Lung (tissue), 12 donors: ENCODE results near the gene PRG3. TPM values are rescaled to one million over a fixed set of nuclear protein-coding genes. Genes with fewer than 3 reads are reported as not detected.

Experiments used
- ATAC-seq: fragments of 200-7000 bp; cut with Tn5 transposase; one replicate; pipeline ENCODE4 v1.9.1; 2020; ENCODE audit warnings: moderate number of reproducible peaks; ENCODE audit not compliant: insufficient read depth, low FRiP score
- DNase-seq, 3 donors: peaks; one replicate each; pipeline ENCODE4 v3.0.0-alpha.2; 2013 to 2017
- H3K27ac ChIP-seq, 2 donors: one replicate each; pipeline ENCODE4 v1.5.1; 2013; ENCODE audit warnings: mild to moderate bottlenecking in 2 of 2, moderate library complexity in 2 of 2, control low read depth in 1 of 2, inconsistent platforms in 1 of 2, low read depth in 1 of 2, low read length in 1 of 2
- H3K27me3 ChIP-seq, 3 donors: one replicate each; pipeline ENCODE4 v1.5.1; 2013; ENCODE audit warnings: low read length in 2 of 3; ENCODE audit not compliant: control insufficient read depth in 3 of 3, insufficient read depth in 3 of 3
- H3K36me3 ChIP-seq, 4 donors: one replicate each; pipeline ENCODE4 v1.5.1; 2013; ENCODE audit warnings: low read length in 4 of 4, mild to moderate bottlenecking in 1 of 4, moderate library complexity in 1 of 4; ENCODE audit not compliant: control insufficient read depth in 4 of 4, insufficient read depth in 4 of 4
- H3K4me1 ChIP-seq, 5 donors: one replicate each; pipeline ENCODE4 v1.5.1; 2013; ENCODE audit warnings: low read length in 5 of 5, mild to moderate bottlenecking in 2 of 5, moderate library complexity in 1 of 5; ENCODE audit not compliant: control insufficient read depth in 5 of 5, insufficient read depth in 5 of 5
- H3K4me3 ChIP-seq: one replicate; pipeline ENCODE4 v1.5.1; 2013; ENCODE audit warnings: mild to moderate bottlenecking, control low read depth, moderate library complexity
- H3K9ac ChIP-seq, 2 donors: one replicate each; pipeline ENCODE4 v1.5.1; 2013; ENCODE audit warnings: low read length in 2 of 2, control low read depth in 1 of 2; ENCODE audit not compliant: insufficient read depth in 1 of 2
- H3K9me3 ChIP-seq, 4 donors: one replicate each; pipeline ENCODE4 v1.5.1; 2013; ENCODE audit warnings: low read length in 3 of 4, mild to moderate bottlenecking in 1 of 4, moderate library complexity in 1 of 4; ENCODE audit not compliant: control insufficient read depth in 4 of 4, insufficient read depth in 3 of 4
- CTCF ChIP-seq: IDR thresholded peaks from 2 replicates; pipeline ENCODE4 v1.5.1; 2012; ENCODE audit warnings: mild to moderate bottlenecking; ENCODE audit errors: control extremely low read depth, extremely low read depth
- WGBS, 2 donors: extraction: QIAGEN DNeasy Blood & Tissue Kit; methylation state at CpG; one replicate each; pipeline ENCODE4 v1.1.7; 2013; 5-methylcytosine and 5-hydroxymethylcytosine counted together
- polyA plus RNA-seq, 2 donors: library from polyadenylated mRNA; stranded (reverse); fragments of 200-250 nt; gene quantifications; one replicate each; pipeline ENCODE4 v1.2.1, GENCODE V29; 2013
- total RNA-seq, 2 donors: library from RNA; depleted of rRNA in 1 of 2; stranded (reverse); fragments of >200 nt in 1 of 2; gene quantifications; one replicate each; pipeline ENCODE4 v1.2.1, GENCODE V29; 2014 to 2021
- donor health status: control.
- donor health status: control.
- donor health status: Bipolar disorder and iron deficiency.
- donor health status: healthy.
- donor health status: DM: yes; HTN: yes; CAD: no.

PRG3 gene
- total and polyA plus RNA-seq, 4 donors = 0.63 to 1.4 TPM; not detected in 2

GRCh38 chr11:57345555-57346211, 35.3 kb downstream of the PRG3 start:
- no peaks in the 10 kb centered on the region for H3K9me3 ChIP-seq
- DNase-seq = peak; percentile 57 to 66 (median 59)
- ATAC-seq = peak; percentile 75
- no peak overlapping the region for H3K9ac ChIP-seq
- H3K27ac ChIP-seq = no peak overlapping the region
- H3K36me3 ChIP-seq = no peaks in the 10 kb centered on the region
- H3K4me3 ChIP-seq = no peak overlapping the region
- TF ChIP-seq CTCF = peak; percentile 58
- H3K4me1 ChIP-seq = no peaks in the 10 kb centered on the region
- WGBS, 2 donors = 22 to 24% methylated on average over 11 of the region's 11 CpGs
- no peaks in the 10 kb centered on the region for H3K27me3 ChIP-seq

DNA sequence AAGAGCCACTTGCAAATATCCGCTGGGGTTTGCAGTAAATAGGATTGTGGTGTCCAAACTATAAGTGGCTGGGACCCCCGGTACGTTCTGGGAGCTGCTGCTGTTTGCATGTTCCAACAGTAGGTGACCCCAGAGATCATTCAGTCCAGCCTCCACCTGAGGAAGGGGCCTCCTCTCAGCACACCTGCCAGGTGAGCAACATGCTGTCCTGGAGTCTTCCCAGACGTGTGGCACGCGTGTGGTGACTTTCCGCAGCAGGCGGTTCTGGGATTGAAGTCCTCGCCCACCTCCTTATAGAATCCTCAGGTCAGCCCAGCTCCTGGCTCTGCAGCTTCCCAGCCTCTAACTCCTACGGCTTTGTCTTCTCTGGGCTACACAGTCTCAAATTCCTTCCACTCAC, 36.1 kb downstream of the PRG3 start:
- no peaks in the 10 kb centered on the region for H3K4me1 ChIP-seq
- no peak for TF ChIP-seq CTCF
- 94 to 97% methylated on average over 10 of the region's 10 CpGs for WGBS, 2 donors
- no peak for DNase-seq
- H3K9me3 ChIP-seq = no peaks in the 10 kb centered on the region
- no peak overlapping the region for H3K27ac ChIP-seq
- H3K4me3 ChIP-seq = no peak overlapping the region
- ATAC-seq = no peak
- H3K36me3 ChIP-seq = no peaks in the 10 kb centered on the region
- H3K27me3 ChIP-seq = no peaks in the 10 kb centered on the region
- no peak overlapping the region for H3K9ac ChIP-seq

GRCh38 chr11:57343825-57344224, 37.1 kb downstream of the PRG3 start:
- DNase-seq (no peak), ATAC-seq (no peak)
- WGBS, 2 donors = 65 to 80% methylated on average over 7 of the region's 7 CpGs
- no peaks in the 10 kb centered on the region for H3K9me3 ChIP-seq
- H3K4me1 ChIP-seq = no peaks in the 10 kb centered on the region
- no peaks in the 10 kb centered on the region for H3K36me3 ChIP-seq
- H3K27ac ChIP-seq = no peak overlapping the region
- TF ChIP-seq CTCF = no peak
- no peaks in the 10 kb centered on the region for H3K27me3 ChIP-seq
- no peak overlapping the region for H3K9ac ChIP-seq
- H3K4me3 ChIP-seq = no peak overlapping the region

GRCh38 chr11:57342702-57343101, 38.2 kb downstream of the PRG3 start:
- no peaks in the 10 kb centered on the region for H3K36me3 ChIP-seq
- H3K9ac ChIP-seq = no peak overlapping the region
- H3K27me3 ChIP-seq = no peaks in the 10 kb centered on the region
- H3K27ac ChIP-seq = no peak overlapping the region
- TF ChIP-seq CTCF = no peak
- WGBS, 2 donors = 88 to 92% methylated on average over 11 of the region's 11 CpGs
- no peaks in the 10 kb centered on the region for H3K9me3 ChIP-seq
- peaks cover 0 to 5% (median 0%) of the 10 kb centered on the region in 5 donors for H3K4me1 ChIP-seq
- no peak overlapping the region for H3K4me3 ChIP-seq
- DNase-seq = no peak
- ATAC-seq = no peak
